Adrenal gland (tissue), 12 donors: Measurements from ENCODE around the gene UBE3C. TPM values are rescaled to one million over a fixed set of nuclear protein-coding genes. Genes with fewer than 3 reads are reported as not detected.

Experiments
- DNase-seq, 7 donors: peaks; one replicate each; pipeline ENCODE4 v3.0.0-alpha.2; 2019 to 2020
- H3K27ac ChIP-seq, 5 donors: fragments of 200-600 bp; sonication (generic) in 4 of 5; 1 replicate in 3 of 5; 2 replicates in 2 of 5; pipeline versions ENCODE4 v1.5.1 to v1.8.0; 2016 to 2020; ENCODE audit warnings: mild to moderate bottlenecking in 1 of 5
- H3K27me3 ChIP-seq: fragments of 200-600 bp; 2 replicates; pipeline ENCODE4 v1.8.0; 2021
- H3K36me3 ChIP-seq, 2 donors: fragments of 200-600 bp; replicated peaks in 1 of 2; 1 replicate in 1 of 2; 2 replicates in 1 of 2; pipeline versions ENCODE4 v1.5.1 to v1.8.0; 2018 to 2022
- H3K4me1 ChIP-seq, 2 donors: fragments of 200-600 bp; replicated peaks in 1 of 2; 1 replicate in 1 of 2; 2 replicates in 1 of 2; pipeline versions ENCODE4 v1.5.1 to v1.8.0; 2018 to 2021
- H3K4me3 ChIP-seq, 4 donors: fragments of 200-600 bp; sonication (generic) in 3 of 4; one replicate each; pipeline ENCODE4 v1.5.1; 2016 to 2018
- H3K9me3 ChIP-seq, 3 donors: fragments of 200-600 bp; sonication (generic) in 1 of 3; replicated peaks in 1 of 3; 1 replicate in 2 of 3; 2 replicates in 1 of 3; pipeline versions ENCODE4 v1.5.1 to v1.8.0; 2016 to 2021
- CTCF ChIP-seq, 6 experiments: fragments of 450-650 bp in 4 of 6; fragments of 200-600 bp in 2 of 6; sonication (generic) in 1 of 6; IDR thresholded peaks; 1 replicate in 5 of 6; 2 replicates in 1 of 6; pipeline versions ENCODE4 v1.5.1 to v1.8.0; 2016 to 2021; ENCODE audit warnings: antibody characterized with exemption in 6 of 6, mild to moderate bottlenecking in 2 of 6, moderate library complexity in 1 of 6
- POLR2A ChIP-seq, 2 donors: fragments of 450-650 bp; IDR thresholded peaks; one replicate each; pipeline ENCODE4 v1.6.1; 2017; ENCODE audit warnings: antibody characterized with exemption in 2 of 2, mild to moderate bottlenecking in 2 of 2, moderate library complexity in 1 of 2
- WGBS, 4 donors: extraction: QIAGEN DNeasy Blood & Tissue Kit in 2 of 4; methylation state at CpG; one replicate each; pipeline versions ENCODE4 v1.1.5 to v1.1.7; 2013 to 2017; 5-methylcytosine and 5-hydroxymethylcytosine counted together
- intact Hi-C, 2 donors: fragments of 100-400 bp; cut with DNase I; formaldehyde crosslinking; loops; one replicate each; pipeline versions ENCODE4 v1.14.1 to v1.15.0; 2022 to 2023
- polyA plus RNA-seq, 3 donors: library from polyadenylated mRNA; stranded (reverse); fragments of 200-250 nt in 2 of 3; fragments of 350-450 nt in 1 of 3; fragmentation: Illumina TruSeq in 1 of 3; extraction: RNeasy Lipid Tissue Mini Kit (QIAGEN cat#74804) in 1 of 3; gene quantifications; one replicate each; pipeline ENCODE4 v1.2.3, GENCODE V29; 2013 to 2014
- total RNA-seq, 9 donors: library from RNA; depleted of rRNA in 4 of 9; stranded (reverse); fragments of >200 nt in 4 of 9; fragments of 120-200 nt in 1 of 9; fragmentation: NEBNext Ultra II Directional in 1 of 9; extraction: Animal tissue kit (Norgen Biotek cat#: 25700) in 1 of 9; gene quantifications; one replicate each; pipeline versions ENCODE4 v1.1.0 to v1.2.4, GENCODE V29; 2013 to 2023
- donor health status: healthy with polysubstance abuse.
- donor health status: Bipolar disorder and iron deficiency.
- donor health status: DM: yes; HTN: yes; CAD: no.
- donor health status: DM: no; HTN: no; CAD: no.
- donor health status: DM: no; HTN: no; CAD: no.
- donor health status: DM: yes; HTN: yes; CAD: no.

Gene UBE3C
- total and polyA plus RNA-seq, 12 donors = 11.7 to 58.1 (median 46.2) TPM

GRCh38 chr7:157189405-157189804, 50.7 kb downstream of the UBE3C start:
- intact Hi-C loops = no loop called here
- no peaks in the 10 kb centered on the region for H3K4me1 ChIP-seq
- H3K9me3 ChIP-seq = no peaks in the 10 kb centered on the region
- H3K4me3 ChIP-seq = no peak overlapping the region
- H3K36me3 ChIP-seq = peaks cover 0 to 49% of the 10 kb centered on the region in 2 donors
- no peak overlapping the region for H3K27ac ChIP-seq
- no peak for DNase-seq
- H3K27me3 ChIP-seq = no peaks in the 10 kb centered on the region
- 91 to 95% (median 93%) methylated on average over 6 of the region's 6 CpGs for WGBS, 4 donors
- no peak for TF ChIP-seq POLR2A (IDR thresholded peaks at IDR 0.05)
- TF ChIP-seq CTCF (IDR thresholded peaks at IDR 0.05) = no peak

DNA sequence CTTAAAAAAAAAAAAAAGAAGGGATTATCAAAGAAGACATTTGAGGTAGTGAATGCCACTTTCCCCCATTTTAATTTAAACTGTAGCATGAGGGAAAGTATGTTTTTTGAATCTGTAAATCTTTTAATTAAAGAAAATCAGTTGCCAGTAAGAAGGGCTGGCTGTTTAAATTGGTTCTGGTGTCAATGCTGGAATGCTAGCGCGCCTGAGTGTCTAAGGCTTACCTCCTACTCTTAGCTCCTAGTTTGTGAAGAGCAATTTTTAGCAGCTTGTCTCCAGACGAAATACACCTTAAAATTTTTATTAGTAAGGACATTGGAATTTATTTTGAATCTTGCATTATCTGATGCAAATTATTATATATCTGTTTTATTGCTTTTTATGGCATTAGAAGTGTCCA, 54.1 kb downstream of the UBE3C start:
- TF ChIP-seq POLR2A (IDR thresholded peaks at IDR 0.05) (no peak), CTCF (IDR thresholded peaks at IDR 0.05) (no peak)
- DNase-seq = no peak
- H3K4me1 ChIP-seq = no peaks in the 10 kb centered on the region
- H3K9me3 ChIP-seq = no peaks in the 10 kb centered on the region
- no peaks in the 10 kb centered on the region for H3K27me3 ChIP-seq
- 88 to 99% (median 96%) methylated on average over 3 of the region's 3 CpGs for WGBS, 4 donors
- H3K36me3 ChIP-seq = peaks cover 0 to 34% of the 10 kb centered on the region in 2 donors
- no peak overlapping the region for H3K4me3 ChIP-seq
- intact Hi-C loops = no loop called here
- no peak overlapping the region for H3K27ac ChIP-seq

DNA sequence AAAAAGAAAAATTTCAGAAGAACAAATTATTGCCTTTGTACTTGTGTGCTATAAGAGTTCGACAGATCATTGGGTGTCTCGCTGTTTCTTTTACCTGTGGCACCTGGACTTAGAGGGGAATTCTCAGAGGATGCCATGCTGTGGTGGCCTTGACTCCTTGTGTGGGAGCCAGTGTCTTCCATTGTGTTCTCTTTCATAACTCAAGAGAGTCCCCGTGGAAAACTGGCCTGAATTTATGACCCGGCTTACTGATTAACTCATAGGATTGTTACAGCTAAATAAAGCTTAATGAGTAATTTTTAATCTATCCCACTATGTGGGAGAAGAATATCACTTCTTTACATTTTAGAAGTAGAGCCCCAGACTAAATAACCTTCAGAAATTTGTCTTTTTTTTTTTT, 54.5 kb downstream of the UBE3C start:
- Histone ChIP-seq H3K36me3 (peaks cover 0 to 34% of the 10 kb centered on the region in 2 donors), H3K27ac (no peak overlapping the region), H3K4me3 (no peak overlapping the region), H3K9me3 (no peaks in the 10 kb centered on the region), H3K27me3 (no peaks in the 10 kb centered on the region), H3K4me1 (no peaks in the 10 kb centered on the region)
- DNase-seq = no peak
- intact Hi-C loops = no loop called here
- TF ChIP-seq POLR2A (IDR thresholded peaks at IDR 0.05) = no peak
- no peak for TF ChIP-seq CTCF (IDR thresholded peaks at IDR 0.05)
- 76 to 85% (median 83%) methylated on average over 4 of the region's 4 CpGs for whole genome bisulfite sequencing, 4 donors

DNA sequence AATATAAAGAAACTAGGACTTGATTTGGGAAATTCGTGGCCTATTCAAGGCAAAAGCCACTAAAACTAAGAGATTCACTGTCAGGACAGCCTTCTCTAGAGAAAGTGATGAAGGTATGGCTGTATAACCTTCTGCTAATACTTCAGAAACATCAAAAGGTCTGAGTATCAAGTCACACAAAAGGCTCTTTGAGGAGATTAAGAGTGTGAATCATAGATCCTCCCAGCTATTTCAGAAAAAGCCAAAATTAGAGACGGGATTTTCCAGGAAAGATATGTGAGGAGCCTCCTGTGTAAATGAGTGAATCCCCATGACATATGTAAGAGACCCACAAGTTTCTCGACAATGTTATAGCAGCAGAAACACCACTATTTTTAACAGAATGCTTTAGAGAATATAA, 56.2 kb downstream of the UBE3C start:
- no peak overlapping the region for H3K27ac ChIP-seq
- intact Hi-C loops = no loop called here
- H3K27me3 ChIP-seq = no peaks in the 10 kb centered on the region
- no peaks in the 10 kb centered on the region for H3K4me1 ChIP-seq
- DNase-seq = no peak
- TF ChIP-seq POLR2A (IDR thresholded peaks at IDR 0.05) (no peak), CTCF (IDR thresholded peaks at IDR 0.05) (no peak)
- no peaks in the 10 kb centered on the region for H3K9me3 ChIP-seq
- WGBS, 4 donors = 95 to 97% (median 96%) methylated on average over 3 of the region's 3 CpGs
- H3K36me3 ChIP-seq = peaks cover 0 to 21% of the 10 kb centered on the region in 2 donors
- no peak overlapping the region for H3K4me3 ChIP-seq
